ENCODE measurements around the gene HDAC4.

The HDAC4 gene

GRCh38 chr2:239211396-239212094, 189.3 kb downstream of the HDAC4 start:
- no peak for DNase-seq

- no peak for DNase-seq
Observed at GRCh38 chr2:239209783-239210182, 191.0 kb downstream of the HDAC4 start.

- no peak for DNase-seq
Observed at GRCh38 chr2:239208465-239209180, 192.2 kb downstream of the HDAC4 start.

GRCh38 chr2:239206851-239207250, 194.0 kb downstream of the HDAC4 start:
- DNase-seq: no peak

- no peak for DNase-seq
Observed at GRCh38 chr2:239206042-239206441, 194.8 kb downstream of the HDAC4 start.

- DNase-seq: no peak
Observed at GRCh38 chr2:239204876-239205468, 195.8 kb downstream of the HDAC4 start.

GRCh38 chr2:239204136-239204875, 196.5 kb downstream of the HDAC4 start:
- no peak for DNase-seq

- DNase-seq: no peak
Observed at GRCh38 chr2:239203443-239204135, 197.2 kb downstream of the HDAC4 start.

- DNase-seq: no peak
Observed at GRCh38 chr2:239202836-239203235, 198.0 kb downstream of the HDAC4 start.

- no peak for DNase-seq
Observed at GRCh38 chr2:239202343-239202742, 198.5 kb downstream of the HDAC4 start.

- no peak for DNase-seq
Observed at GRCh38 chr2:239201884-239202283, 198.9 kb downstream of the HDAC4 start.

- DNase-seq: no peak
Observed at GRCh38 chr2:239201531-239201876, 199.3 kb downstream of the HDAC4 start.

GRCh38 chr2:239200646-239201530, 199.9 kb downstream of the HDAC4 start:
- no peak for DNase-seq

GRCh38 chr2:239199041-239199768, 201.6 kb downstream of the HDAC4 start:
- no peak for DNase-seq

- DNase-seq: no peak
Observed at GRCh38 chr2:239198221-239198620, 202.6 kb downstream of the HDAC4 start.

GRCh38 chr2:239197146-239197545, 203.7 kb downstream of the HDAC4 start:
- DNase-seq: no peak

- no peak for DNase-seq
Observed at GRCh38 chr2:239196474-239197021, 204.3 kb downstream of the HDAC4 start.

GRCh38 chr2:239195992-239196391, 204.8 kb downstream of the HDAC4 start:
- no peak for DNase-seq

- no peak for DNase-seq
Observed at GRCh38 chr2:239195318-239195871, 205.4 kb downstream of the HDAC4 start.

GRCh38 chr2:239194731-239195317, 206.0 kb downstream of the HDAC4 start:
- no peak for DNase-seq
